RWPE1 (cell line): ENCODE measurements around the gene USP9X.
"Not testable (repeated sequence)": the region's sequence is repeated elsewhere in the genome, so short reads cannot be mapped to it uniquely, and the experiment has no call there.

ENCODE experiments used
- CTCF ChIA-PET: fragments of 350-600 bp; sonication (Branson Sonifier 250); formaldehyde crosslinking; extraction: SDS; loops from one replicate; lab custom pipeline; 2021; lab: Yijun Ruan, JAX
- POLR2A ChIA-PET: fragments of 400-600 bp; formaldehyde crosslinking; extraction: SDS; loops from one replicate; lab custom pipeline; 2020; ENCODE audit warnings: antibody characterized with exemption; ENCODE audit not compliant: low non-redundant PET; lab: Yijun Ruan, JAX
- DNase-seq: peaks from one replicate; pipeline ENCODE4 v3.0.0; 2012; ENCODE audit warnings: low spot score
- H3K27ac ChIP-seq: fragments of 450-650 bp; 2 replicates; pipeline ENCODE4 v1.5.1; 2017
- TF ChIP-seq, protein P1 (sequence below): fragments of 450-650 bp; conservative IDR thresholded peaks from 2 replicates; pipeline ENCODE4 v1.5.1; 2017; ENCODE audit warnings: low read depth, mild to moderate bottlenecking

Gene USP9X

DNA sequence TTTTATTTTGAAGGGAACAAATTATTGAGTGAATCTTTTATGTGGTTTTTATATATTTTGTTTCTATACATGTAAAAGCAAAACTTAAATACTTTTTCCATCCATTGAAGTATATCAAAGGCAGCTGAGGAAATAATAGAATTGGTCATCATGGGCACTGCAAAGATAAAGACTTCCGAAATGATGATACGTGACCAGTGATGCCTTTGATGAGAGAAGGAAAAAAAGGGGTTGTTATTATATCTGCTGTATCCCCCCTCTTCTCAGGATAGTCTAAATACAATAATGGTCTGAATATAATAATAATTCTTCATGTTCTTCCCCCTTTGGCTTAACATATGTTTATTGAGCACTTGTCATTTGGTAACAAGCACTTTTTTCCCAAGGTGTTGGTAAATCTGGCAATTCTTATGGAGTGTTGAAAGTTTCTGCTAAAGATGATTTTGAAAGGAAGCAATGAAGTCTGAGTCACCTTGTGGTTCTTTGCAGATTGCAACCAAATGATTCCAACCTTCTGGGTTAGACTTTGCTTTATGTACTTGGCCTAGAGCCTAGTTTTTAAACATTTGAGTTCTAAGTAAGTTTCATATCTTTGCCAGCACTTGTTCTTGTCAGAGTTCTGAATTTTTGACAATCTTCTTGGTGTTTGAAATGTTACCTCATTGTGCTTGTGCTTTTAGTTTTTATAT, 60.8 kb downstream of the USP9X start:
- H3K27ac ChIP-seq = no peak overlapping the region
- peak; percentile 29 for DNase-seq
- CTCF ChIA-PET = no interaction called here
- TF ChIP-seq, protein P1, sequence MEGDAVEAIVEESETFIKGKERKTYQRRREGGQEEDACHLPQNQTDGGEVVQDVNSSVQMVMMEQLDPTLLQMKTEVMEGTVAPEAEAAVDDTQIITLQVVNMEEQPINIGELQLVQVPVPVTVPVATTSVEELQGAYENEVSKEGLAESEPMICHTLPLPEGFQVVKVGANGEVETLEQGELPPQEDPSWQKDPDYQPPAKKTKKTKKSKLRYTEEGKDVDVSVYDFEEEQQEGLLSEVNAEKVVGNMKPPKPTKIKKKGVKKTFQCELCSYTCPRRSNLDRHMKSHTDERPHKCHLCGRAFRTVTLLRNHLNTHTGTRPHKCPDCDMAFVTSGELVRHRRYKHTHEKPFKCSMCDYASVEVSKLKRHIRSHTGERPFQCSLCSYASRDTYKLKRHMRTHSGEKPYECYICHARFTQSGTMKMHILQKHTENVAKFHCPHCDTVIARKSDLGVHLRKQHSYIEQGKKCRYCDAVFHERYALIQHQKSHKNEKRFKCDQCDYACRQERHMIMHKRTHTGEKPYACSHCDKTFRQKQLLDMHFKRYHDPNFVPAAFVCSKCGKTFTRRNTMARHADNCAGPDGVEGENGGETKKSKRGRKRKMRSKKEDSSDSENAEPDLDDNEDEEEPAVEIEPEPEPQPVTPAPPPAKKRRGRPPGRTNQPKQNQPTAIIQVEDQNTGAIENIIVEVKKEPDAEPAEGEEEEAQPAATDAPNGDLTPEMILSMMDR = no peak
- POLR2A ChIA-PET = no interaction called here

DNA sequence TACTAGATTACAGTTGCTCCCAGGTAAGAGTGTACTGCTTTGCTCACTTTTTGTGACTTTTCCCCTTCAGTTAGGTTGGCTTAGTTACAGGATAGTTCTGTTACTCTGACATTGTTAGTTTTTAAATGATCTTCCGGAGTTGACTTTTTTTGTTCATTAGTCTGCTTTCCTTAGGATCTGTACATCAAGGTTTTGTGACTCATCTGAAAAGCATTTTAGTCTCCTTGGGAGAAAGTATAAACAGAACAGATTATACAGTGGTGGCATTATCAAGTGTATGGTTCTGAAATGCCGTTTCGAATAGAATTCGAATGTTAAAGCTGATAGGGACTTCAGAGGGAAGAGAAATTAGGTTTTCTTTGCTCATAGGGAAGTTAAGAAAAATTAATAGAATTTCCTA, 63.3 kb downstream of the USP9X start:
- ChIA-PET CTCF (interaction anchor here (0.7 kb wide), 1 partner anchor 48 kb away, joined by 4 read pairs; no protein-coding TSS in a partner anchor), POLR2A (no interaction called here)
- DNase-seq = peak; percentile 8
- no peak overlapping the region for H3K27ac ChIP-seq
- TF ChIP-seq, protein P1 = no peak

DNA sequence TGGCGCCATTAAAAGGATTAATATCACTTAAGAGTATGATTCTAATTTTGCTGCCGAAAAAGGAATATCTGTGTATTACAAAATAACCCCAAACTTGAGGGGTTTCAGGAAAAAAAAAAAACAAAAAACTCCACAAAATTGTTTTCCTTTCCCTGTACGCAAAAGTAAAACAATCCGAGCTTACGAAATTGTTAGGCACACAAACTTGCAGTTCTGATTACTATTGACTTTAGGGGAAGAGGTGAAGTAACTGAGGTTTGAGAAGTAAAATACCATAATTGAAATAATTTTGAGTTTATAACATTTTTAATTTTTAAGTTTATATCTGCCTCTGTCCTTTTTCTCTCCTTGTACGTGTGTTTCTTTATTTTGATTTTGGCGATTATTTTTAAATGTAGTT, 64.8 kb downstream of the USP9X start:
- POLR2A ChIA-PET = no interaction called here
- DNase-seq = no peak
- H3K27ac ChIP-seq = no peak overlapping the region
- CTCF ChIA-PET = no interaction called here
- TF ChIP-seq, protein P1 = no peak

DNA sequence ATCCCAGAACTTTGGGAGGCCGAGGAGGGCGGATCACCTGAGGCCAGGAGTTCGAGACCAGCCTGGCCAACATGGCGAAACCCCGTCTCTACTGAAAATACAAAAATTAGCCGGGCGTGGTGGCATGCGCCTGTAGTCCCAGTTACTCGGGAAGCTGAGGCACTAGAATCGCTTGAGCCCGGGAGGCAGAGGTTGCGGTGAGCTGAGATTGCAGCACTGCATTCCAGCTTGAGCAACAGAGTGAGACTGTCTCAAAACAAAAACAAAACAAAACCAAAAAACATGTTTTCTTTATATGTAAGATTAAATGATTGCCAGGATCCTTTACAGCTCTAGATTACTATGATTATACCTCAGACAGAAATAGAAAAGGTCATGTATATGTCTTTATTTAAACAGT, 66.5 kb downstream of the USP9X start:
- CTCF ChIA-PET = not testable (repeated sequence)

DNA sequence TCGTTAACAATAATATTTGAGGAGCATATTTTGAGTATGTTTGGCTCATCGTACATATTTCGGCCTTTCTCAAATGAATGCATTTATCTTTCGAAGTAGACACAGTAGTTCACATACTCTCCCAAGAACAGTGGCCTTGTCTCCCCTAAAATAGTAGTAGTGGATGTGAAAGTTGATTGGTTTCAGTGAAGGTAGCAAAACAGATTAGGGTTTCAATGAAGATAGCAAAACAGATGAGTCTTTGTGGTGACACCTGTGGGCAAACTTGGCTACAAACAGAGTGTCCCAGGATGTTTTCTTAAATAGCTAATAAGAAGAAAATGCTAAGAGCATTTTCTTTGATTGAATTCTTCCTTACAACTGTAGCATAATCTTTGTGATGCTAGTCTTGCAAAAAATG, 67.0 kb downstream of the USP9X start:
- POLR2A ChIA-PET = no interaction called here
- no peak for DNase-seq
- TF ChIP-seq, protein P1 = no peak
- H3K27ac ChIP-seq = no peak overlapping the region
- CTCF ChIA-PET = interaction anchor here (0.6 to 0.7 kb wide), 2 partner anchors 57 to 609 kb away, joined by 3 read pairs; no protein-coding TSS in a partner anchor

More for the DNA sequence above, 66.5 kb downstream of the USP9X start:
- peak overlapping the region; percentile 72 for H3K27ac ChIP-seq
- POLR2A ChIA-PET, DNase-seq: not testable (repeated sequence)

DNA sequence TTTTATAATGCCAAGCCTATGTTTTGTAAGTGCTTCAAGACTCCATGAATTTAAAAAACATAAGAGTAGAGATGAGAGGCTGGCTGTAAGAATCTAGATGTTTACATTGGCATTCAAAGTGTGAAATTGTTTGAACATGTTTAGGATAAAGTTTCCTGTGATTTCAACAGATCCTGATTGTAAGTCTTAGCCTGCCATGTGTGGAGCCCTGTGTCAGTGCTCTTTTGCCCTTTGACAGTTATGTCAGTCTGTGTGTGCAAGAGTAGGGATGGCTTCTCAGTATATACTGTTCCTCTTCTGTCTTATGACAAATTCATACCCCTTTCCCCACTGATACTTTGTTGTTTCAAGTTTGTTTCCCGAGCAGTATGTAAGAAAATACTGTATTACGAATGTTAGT, 68.2 kb downstream of the USP9X start:
- CTCF ChIA-PET = interaction anchor here (0.6 kb wide), 1 partner anchor 123 kb away, joined by 5 read pairs; no protein-coding TSS in a partner anchor
- peak; percentile 8 for DNase-seq
- TF ChIP-seq, protein P1 = no peak
- H3K27ac ChIP-seq = no peak overlapping the region
- POLR2A ChIA-PET = interaction anchor here (0.6 kb wide), 1 partner anchor 987 kb away, joined by 3 read pairs; no protein-coding TSS in a partner anchor

DNA sequence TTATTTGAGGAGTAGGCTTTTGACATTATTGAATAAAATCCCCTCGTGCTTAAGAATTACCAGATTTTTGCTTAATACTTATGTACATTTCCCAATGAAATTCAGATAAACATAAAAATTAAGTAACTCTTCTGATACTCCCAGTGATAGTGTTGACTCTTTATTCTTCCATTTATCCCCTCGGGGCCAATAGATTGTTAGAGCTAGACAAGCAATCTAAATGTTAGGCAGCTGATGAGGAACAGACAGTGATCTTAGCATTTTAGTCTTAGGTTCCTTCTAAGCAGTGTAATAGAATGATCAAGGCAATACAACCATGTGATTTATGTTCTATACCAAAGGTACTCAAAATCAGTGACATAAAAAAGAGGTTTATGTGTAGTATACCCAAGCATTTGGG, 68.7 kb downstream of the USP9X start:
- no peak for DNase-seq
- no peak overlapping the region for H3K27ac ChIP-seq
- ChIA-PET POLR2A (no interaction called here), CTCF (no interaction called here)
- TF ChIP-seq, protein P1 = no peak
